HG02623 (cell line): Measurements from ENCODE around the gene CGB2.
"Not testable (repeated sequence)": the region's sequence is repeated elsewhere in the genome, so short reads cannot be mapped to it uniquely, and the experiment has no call there.

Experiments used
- ATAC-seq: cut with Tn5 transposase; IDR thresholded peaks from one replicate; pipeline ENCODE4 v1.9.1; 2021; ENCODE audit warnings: moderate library complexity; ENCODE audit not compliant: unreplicated experiment

The CGB2 gene

DNA sequence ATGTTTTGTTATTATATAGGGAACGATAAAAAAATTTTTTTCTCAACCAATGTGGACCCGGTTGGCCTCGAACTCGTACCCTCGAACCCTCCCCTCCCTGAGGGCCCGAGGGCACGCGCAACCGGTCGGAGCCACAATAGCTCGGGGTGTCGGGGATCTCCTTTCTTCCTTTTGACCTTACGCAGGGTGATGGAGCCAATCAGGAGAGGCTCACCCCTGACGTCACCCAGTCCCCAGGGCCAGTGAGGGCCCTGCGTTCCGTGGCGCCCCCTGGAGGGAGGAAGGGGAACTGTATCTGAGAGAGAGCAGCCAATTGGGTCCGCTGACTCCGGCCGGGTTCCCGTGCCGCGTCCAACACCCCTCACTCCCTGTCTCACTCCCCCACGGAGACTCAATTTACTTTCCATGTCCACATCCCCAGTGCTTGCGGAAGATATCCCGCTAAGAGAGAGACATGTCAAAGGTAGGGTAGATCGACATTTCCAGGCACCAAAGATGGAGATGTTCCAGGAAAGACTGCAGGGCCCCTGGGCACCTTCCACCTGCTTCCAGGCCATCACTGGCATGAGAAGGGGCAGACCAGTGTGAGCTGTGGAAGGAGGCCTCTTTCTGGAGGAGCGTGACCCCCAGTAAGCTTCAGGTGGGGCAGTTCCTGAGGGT lies at the start of gene CGB2:
Gene CGB2 (plus strand): TSS at position 249 of the 660 bp plus-strand sequence. CDS start 206 bp downstream, at position 455.
- not testable (repeated sequence) for ATAC-seq

DNA sequence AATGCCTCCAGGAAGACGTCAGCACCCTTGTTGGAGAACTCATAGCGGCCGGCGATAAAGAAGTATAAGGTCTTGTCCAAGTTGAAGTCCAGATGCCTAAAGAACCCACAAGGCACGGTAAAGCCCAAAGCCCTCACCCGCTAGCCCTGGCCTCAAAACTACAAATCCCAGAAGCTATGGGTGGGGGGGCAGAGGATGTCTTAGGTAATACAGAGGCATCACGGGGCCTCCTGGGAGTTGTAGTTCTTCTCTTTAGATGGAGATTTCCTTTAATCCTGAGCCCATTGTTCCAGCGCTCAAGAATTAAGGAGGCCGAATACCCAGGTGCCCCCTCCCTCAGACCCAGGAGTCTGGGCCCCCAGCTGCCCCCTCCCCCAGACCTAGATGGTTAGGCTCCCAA lies 49.4 kb upstream of the CGB2 start:
- ATAC-seq: no peak

DNA sequence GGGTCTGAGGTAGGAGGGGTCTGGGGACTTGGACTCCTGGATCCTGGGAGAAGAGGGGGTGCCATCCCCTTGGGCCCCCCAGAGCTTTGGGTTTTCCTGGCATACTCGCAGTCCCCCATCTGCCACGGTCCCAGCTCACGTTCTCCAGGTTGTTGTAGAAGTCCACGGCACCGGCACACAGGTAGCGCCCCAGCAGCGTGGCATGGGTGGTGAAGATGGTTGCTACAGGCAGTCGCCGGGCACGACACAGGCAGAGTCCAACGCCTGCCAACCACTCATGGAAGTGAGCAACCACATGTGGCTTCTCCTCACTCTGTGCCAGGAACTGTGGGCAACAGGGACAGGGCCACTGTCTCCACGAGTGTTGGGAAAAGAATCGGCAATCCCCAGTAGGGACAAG lies 46.0 kb upstream of the CGB2 start:
- ATAC-seq: no peak

GRCh38 chr19:48986211-48986610 lies 45.5 kb upstream of the CGB2 start:
- no peak for ATAC-seq

DNA sequence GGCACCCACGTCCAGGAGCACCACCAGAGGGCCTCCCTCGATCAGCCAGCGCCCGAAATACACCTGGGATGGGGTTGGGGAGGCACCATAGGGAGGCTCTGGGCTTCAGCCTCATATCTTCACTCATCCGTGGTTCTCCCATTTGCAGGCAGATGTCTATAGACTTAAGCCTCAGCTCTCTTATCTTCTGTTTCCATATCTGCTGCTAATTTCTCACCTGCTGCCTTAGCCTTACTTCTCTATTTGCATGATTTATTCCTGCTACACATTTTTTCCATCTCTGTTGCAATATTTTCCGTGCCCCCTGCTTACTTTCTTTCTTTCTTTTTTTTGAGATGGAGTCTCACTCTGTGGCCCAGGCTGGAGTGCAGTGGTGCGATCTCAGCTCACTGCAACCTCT lies 44.4 kb upstream of the CGB2 start:
- no peak for ATAC-seq

- no peak for ATAC-seq
Measured at GRCh38 chr19:48988286-48988685, 43.4 kb upstream of the CGB2 start.

GRCh38 chr19:48988860-48989259 lies 42.8 kb upstream of the CGB2 start:
- no peak for ATAC-seq

- no peak for ATAC-seq
Measured at GRCh38 chr19:48989701-48990291, 41.9 kb upstream of the CGB2 start.

GRCh38 chr19:48990400-48990799 lies 41.3 kb upstream of the CGB2 start:
- ATAC-seq: no peak

DNA sequence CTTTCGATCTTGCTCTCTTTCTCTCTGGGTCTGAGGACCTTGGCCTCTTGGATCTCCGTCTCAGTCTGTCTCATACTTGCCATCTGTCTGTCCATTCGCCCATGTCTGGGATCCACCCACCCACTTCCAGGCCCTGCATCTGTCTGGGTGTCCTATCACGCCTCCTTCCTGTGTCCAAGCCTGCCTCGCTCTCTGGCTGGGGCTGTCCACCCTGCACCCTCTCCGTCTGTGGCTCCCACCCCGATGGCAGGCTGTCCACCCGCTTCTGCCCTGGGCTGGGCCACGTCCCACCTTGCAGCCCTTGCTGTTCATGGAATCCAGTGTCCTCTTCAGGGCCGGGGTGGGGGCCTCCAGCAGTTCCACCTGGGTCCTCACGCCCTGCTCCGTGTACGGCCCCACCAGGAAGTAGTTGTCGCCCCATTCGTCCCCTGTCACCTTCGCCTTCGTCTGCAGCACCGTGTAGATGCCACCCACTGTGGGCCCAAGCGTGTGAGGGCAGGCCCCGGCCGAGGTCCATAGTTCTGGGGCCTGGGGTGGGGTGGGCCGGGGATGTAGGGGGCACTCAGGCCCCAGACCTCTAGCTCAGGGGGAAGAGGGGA lies 40.6 kb upstream of the CGB2 start:
- ATAC-seq: no peak

DNA sequence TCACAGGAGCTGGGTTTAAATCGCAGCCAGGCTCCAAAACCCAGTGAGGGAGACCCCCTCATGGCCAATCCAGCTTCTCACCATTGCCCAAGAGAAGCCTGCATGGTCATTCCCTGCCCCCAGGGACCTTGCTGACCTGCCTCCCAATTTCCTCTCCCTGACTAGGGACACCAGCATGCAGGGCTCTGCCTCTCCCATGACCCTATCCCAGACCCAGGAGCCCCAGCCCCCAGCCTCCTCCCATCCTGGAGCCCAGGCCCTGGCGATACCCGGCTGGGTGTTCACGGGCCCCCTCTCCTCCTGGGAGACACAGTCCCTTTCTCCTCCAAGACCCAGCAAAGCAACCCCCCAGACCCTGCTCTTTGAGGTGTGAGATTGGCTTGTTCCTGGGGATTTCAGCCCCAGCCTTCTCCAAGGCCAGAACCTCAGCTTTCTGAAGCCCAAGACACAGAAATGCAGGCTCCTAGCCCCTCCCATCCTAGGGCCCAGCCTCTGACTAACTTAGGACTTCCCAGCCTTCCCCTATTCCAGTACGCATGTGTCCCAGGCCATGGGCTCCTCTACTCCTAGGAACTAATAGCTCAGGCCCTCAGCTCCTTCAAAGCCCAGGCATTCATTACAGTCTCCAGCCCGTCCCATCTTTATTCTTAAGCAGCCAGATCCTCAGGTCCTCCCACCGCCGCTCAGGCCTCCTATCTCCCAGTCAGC lies 39.7 kb upstream of the CGB2 start:
- no peak for ATAC-seq

DNA sequence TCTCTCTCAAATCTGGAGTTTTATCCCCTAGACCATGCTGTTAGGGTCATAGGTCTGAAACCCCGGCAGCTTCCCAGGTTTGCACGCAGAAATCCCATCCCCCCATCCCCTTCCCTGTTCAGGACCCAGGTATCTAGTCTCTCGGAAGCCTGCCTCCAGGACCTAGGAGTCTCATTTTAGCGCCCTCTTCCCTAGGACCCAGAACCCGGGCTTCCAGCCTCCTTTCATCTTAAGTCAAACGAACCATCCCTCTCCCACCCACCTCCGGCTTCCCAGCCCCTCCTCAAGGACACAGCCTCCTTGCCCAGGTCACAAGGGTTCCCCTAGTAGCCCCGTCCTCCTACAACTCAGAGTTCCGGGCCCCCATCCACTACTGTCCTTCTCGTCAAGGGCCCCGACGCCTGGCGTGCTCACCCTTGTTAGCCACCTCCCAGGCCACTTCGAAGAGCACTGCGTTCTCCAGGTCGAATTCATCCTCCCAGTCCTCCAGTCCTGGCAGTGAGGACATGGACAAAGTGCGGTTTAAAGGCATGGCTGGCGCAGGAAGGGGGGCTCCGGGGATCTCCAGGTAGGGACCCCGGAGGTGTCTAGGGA lies 39.0 kb upstream of the CGB2 start:
- no peak for ATAC-seq

DNA sequence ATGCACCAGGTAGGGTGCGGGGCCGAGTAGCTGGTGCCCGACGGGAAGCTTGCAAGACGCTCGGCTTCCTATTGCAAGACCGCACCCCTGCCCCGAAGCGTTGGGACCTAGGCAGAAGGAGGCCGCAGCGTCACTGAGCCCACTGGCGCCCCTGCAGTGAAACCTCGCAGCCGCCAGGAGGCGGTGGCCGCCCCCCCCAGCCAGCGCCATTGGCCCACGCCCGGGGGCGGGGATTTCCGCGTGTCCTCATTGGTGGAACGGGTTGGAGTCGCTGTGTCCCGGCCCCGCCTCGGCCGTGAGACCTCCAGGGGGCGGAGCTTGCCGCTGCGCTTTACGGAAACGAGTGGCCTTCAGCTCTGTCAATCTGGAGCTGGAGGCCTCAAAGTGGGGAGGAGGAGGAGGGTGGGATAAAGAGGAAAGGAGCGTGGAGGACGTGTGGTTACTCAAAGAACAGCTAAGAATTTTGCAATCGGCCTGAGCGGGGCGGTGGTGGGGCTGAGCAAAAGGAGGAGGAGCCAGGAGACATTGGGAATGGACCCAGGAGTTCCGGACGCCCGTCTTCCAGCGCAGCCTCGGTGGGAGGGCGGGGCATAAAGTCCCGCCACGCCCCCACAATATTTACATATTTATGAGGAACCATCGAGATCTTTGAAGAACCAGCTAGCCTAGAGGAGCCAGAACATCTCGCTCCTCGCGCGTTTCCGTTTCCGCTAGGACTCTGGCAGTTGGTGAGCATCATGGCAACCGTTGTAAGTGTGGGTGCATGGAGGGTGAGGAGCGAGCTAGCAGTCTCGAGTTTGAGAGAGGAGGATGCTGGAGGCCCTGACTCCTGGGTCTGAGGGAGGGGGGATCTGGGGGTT lies 38.3 kb upstream of the CGB2 start, which contains the start of the genes GYS1 and RUVBL2:
Gene GYS1 (minus strand): TSS at position 135 of the 860 bp plus-strand sequence. CDS start 197 bp downstream, outside the sequence.
Gene RUVBL2 (plus strand): TSS at position 713 of the 860 bp plus-strand sequence. CDS start 25 bp downstream, at position 738.
- ATAC-seq: peak; percentile 83

DNA sequence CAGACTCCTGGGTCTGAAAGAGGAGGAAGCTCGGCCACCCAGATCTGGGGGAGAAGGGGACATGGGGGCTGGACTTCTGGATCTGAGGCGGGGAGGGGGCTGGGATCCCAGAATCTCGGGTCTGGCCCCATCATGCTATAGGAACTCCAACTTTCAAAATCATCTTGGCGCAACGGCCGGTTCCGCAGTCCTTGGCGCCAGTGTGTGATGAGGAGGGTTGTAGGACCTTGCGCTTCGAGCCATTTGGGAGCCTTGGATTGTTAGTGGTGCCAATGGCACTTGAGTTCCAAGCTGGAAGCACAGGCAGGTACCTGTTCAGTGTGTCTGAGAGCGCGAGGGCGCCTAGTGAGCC lies 37.7 kb upstream of the CGB2 start:
- ATAC-seq: no peak

DNA sequence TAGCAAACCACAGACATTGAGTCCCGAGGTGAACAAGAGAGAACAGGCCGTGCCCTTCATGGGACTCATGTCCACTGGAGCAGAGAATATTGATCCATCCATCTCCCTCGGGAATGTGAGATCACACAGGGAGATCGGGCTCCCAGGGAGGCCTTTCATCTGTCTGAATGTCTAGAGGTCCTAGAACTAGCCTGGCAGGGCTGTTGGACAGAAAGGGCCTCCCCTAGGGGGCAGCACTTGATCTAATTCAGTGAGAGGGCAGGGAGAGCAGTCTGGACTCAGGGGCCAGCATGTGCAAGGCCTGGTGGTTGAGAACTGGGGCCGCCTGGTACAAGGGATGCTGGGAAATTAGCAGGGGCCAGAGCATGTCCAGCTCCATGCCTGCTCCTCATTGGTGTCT lies 33.7 kb upstream of the CGB2 start:
- no peak for ATAC-seq

- ATAC-seq: no peak
Measured at GRCh38 chr19:48999481-49000325, 32.0 kb upstream of the CGB2 start.

DNA sequence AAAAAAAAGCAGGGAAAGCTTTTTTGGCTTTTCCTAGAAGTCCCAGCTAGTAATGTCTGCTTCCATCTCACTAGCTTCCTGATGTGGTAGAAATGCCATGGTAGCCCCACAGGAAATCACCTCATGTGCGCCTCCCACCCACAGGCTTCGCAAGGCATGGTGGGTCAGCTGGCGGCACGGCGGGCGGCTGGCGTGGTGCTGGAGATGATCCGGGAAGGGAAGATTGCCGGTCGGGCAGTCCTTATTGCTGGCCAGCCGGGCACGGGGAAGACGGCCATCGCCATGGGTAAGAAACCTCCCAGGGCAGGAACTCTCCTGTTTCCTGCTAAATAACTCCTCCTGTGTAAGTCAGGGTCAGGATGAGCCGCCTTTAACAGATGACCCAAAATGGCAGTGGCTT lies 27.6 kb upstream of the CGB2 start:
- ATAC-seq: no peak

- ATAC-seq: no peak
Measured at GRCh38 chr19:49004964-49005614, 26.6 kb upstream of the CGB2 start.

DNA sequence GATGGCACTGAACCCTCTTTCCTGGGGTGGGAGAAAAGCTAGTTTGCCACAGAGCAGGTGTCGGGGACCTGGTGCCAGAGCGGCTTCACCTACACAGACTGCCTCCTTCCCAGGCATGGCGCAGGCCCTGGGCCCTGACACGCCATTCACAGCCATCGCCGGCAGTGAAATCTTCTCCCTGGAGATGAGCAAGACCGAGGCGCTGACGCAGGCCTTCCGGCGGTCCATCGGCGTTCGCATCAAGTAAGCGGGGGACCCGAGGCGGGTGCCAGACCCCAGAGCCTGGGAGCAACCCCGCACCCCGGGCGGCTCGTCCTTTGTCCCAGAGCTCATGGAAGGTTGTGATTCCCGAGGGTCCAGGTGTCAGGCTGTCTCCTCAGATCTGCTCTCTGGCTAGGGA lies 24.8 kb upstream of the CGB2 start:
- ATAC-seq: no peak
